Parathyroid adenoma (tissue), 2 donors: Measurements from ENCODE around the gene SPATA17.
"Not testable (repeated sequence)": the region's sequence is repeated elsewhere in the genome, so short reads cannot be mapped to it uniquely, and the experiment has no call there.

Experiments used
- H2AFZ ChIP-seq: fragments of 300-600 bp; sonication (generic); one replicate; pipeline ENCODE4 v1.7.0; 2017; ENCODE audit warnings: antibody characterized with exemption, mild to moderate bottlenecking
- H3K27ac ChIP-seq: fragments of 300-600 bp; sonication (generic); one replicate; pipeline ENCODE4 v1.7.0; 2017
- H3K27me3 ChIP-seq: fragments of 300-600 bp; sonication (generic); one replicate; pipeline ENCODE4 v1.7.0; 2017; ENCODE audit warnings: low read length; ENCODE audit not compliant: control insufficient read depth, insufficient read depth
- H3K36me3 ChIP-seq: fragments of 300-600 bp; sonication (generic); one replicate; pipeline ENCODE4 v1.7.0; 2017; ENCODE audit warnings: low read length; ENCODE audit not compliant: control insufficient read depth, insufficient read depth
- H3K4me1 ChIP-seq: fragments of 300-600 bp; sonication (generic); one replicate; pipeline ENCODE4 v1.7.0; 2017; ENCODE audit warnings: control low read depth
- H3K4me2 ChIP-seq: fragments of 300-600 bp; sonication (generic); one replicate; pipeline ENCODE4 v1.7.0; 2017; ENCODE audit warnings: low read length
- H3K4me3 ChIP-seq: fragments of 300-600 bp; sonication (generic); one replicate; pipeline ENCODE4 v1.7.0; 2017; ENCODE audit warnings: low read depth, low read length
- H3K79me2 ChIP-seq: fragments of 300-600 bp; sonication (generic); one replicate; pipeline ENCODE4 v1.7.0; 2017; ENCODE audit warnings: control low read depth
- H3K9ac ChIP-seq: fragments of 300-600 bp; sonication (generic); one replicate; pipeline ENCODE4 v1.7.0; 2017; ENCODE audit warnings: mild to moderate bottlenecking
- H3K9me3 ChIP-seq: fragments of 300-600 bp; sonication (generic); one replicate; pipeline ENCODE4 v1.7.0; 2017; ENCODE audit warnings: low read length; ENCODE audit not compliant: control insufficient read depth
- CTCF ChIP-seq: fragments of 300-600 bp; sonication (generic); IDR thresholded peaks from one replicate; pipeline ENCODE4 v1.7.0; 2017; ENCODE audit warnings: antibody characterized with exemption, mild to moderate bottlenecking
- donor health status: primary hyperparathyroidism.

Gene SPATA17, protein sequence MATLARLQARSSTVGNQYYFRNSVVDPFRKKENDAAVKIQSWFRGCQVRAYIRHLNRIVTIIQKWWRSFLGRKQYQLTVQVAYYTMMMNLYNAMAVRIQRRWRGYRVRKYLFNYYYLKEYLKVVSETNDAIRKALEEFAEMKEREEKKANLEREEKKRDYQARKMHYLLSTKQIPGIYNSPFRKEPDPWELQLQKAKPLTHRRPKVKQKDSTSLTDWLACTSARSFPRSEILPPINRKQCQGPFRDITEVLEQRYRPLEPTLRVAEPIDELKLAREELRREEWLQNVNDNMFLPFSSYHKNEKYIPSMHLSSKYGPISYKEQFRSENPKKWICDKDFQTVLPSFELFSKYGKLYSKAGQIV

GRCh38 chr1:217630711-217631591 lies at the start of gene SPATA17, which contains the start of gene GPATCH2:
Gene SPATA17 (plus strand): TSS chr1:217631344. CDS start chr1:217631379, 35 bp downstream.
Gene GPATCH2 (minus strand): TSS chr1:217631090. CDS start chr1:217630971, 119 bp downstream.
- H3K4me1 ChIP-seq: peaks cover 3% of the 10 kb centered on the region
- peak within 1 kb of the TSS; percentile 86 for H2AFZ ChIP-seq
- peak within 1 kb of the TSS; percentile 91 for H3K9ac ChIP-seq
- H3K9me3 ChIP-seq: no peaks in the 10 kb centered on the region
- no peaks in the 10 kb centered on the region for H3K36me3 ChIP-seq
- peaks cover 13% of the 10 kb centered on the region for H3K79me2 ChIP-seq
- H3K27me3 ChIP-seq: no peaks in the 10 kb centered on the region
- H3K4me2 ChIP-seq: peak within 1 kb of the TSS; percentile 75
- peak; percentile 42 for TF ChIP-seq CTCF
- H3K4me3 ChIP-seq: peak within 1 kb of the TSS; percentile 99
- peak within 1 kb of the TSS; percentile 95 for H3K27ac ChIP-seq

DNA sequence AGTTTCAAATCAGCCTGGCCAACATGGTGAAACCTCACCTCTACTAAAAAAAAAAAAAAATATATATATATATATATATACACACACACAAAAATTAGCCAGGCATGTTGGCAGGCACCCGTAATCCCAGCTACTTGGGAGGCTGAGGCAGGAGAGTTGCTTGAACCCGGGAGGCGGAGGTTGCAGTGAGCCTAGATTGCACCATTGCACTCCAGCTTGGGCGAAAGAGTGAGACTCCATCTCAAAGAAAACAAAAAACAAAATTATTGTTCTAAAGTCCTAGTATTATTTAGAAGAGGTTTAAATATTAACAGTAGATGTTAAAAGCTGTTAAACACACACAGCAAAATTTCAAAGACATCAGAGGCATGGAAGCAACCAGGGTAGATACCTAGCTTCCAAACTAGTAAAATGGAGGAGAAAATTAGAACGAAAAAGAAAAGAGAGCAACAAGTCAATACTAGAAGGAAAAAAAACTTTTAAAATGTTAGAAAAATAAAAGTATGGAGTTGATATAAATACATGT lies 46.8 kb upstream of the SPATA17 start:
- not testable (repeated sequence) for H3K36me3 ChIP-seq, H3K79me2 ChIP-seq, H3K4me3 ChIP-seq, H3K9ac ChIP-seq, H3K9me3 ChIP-seq, H3K4me1 ChIP-seq, H3K4me2 ChIP-seq, H2AFZ ChIP-seq, H3K27me3 ChIP-seq, H3K27ac ChIP-seq

- H3K4me1 ChIP-seq: no peaks in the 10 kb centered on the region
- no peak overlapping the region for H3K9ac ChIP-seq
- no peaks in the 10 kb centered on the region for H3K9me3 ChIP-seq
- no peak overlapping the region for H2AFZ ChIP-seq
- no peaks in the 10 kb centered on the region for H3K27me3 ChIP-seq
- H3K4me2 ChIP-seq: no peak overlapping the region
- H3K79me2 ChIP-seq: no peaks in the 10 kb centered on the region
- H3K4me3 ChIP-seq: no peak overlapping the region
- H3K36me3 ChIP-seq: no peaks in the 10 kb centered on the region
- H3K27ac ChIP-seq: no peak overlapping the region
- no peak for TF ChIP-seq CTCF
Measured at GRCh38 chr1:217585577-217585976, 45.6 kb upstream of the SPATA17 start.

DNA sequence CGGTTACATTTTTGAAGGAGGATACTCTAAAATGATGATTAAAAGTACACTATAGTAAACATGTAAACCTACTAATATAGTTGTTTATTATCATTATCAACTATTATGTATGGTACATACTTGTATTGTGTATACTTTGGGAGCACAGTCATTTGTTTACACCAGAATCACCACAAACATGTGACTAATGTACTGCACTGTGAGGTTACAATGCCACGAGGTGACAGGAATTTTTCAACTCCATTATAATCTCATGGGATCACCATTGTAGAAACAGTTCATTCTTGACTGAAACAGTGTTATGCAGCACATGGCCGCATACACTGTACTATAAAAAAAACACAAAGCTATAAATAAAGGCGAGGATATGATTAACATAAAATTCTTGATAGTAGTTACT lies 44.6 kb upstream of the SPATA17 start:
- Histone ChIP-seq H3K4me2 (no peak overlapping the region), H3K4me3 (no peak overlapping the region), H3K36me3 (no peaks in the 10 kb centered on the region), H3K79me2 (no peaks in the 10 kb centered on the region), H3K9ac (no peak overlapping the region), H2AFZ (no peak overlapping the region), H3K27me3 (no peaks in the 10 kb centered on the region), H3K9me3 (no peaks in the 10 kb centered on the region), H3K4me1 (no peaks in the 10 kb centered on the region), H3K27ac (no peak overlapping the region)
- TF ChIP-seq CTCF: no peak

DNA sequence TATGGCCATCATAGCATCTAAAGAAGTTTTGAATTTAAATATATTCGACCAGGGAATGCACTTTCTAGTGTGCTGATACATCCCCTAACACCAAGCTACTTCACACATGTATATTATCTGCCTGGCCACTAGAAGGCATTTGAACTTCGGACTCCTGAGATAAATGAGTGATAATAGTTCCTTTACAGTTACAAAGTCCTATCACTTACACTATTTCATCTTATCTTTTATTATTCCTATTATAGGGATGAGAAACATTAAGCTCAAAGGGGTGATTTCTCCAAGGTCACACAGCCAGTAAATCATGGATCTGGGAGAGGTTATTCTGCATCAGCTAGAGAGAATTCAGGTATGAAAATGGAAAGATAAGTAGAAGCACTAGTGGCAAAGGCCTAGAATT lies 40.5 kb upstream of the SPATA17 start:
- Histone ChIP-seq H2AFZ (no peak overlapping the region), H3K27me3 (no peaks in the 10 kb centered on the region), H3K4me3 (no peak overlapping the region), H3K9me3 (no peaks in the 10 kb centered on the region), H3K27ac (no peak overlapping the region), H3K79me2 (no peaks in the 10 kb centered on the region), H3K4me2 (no peak overlapping the region), H3K9ac (no peak overlapping the region), H3K36me3 (no peaks in the 10 kb centered on the region), H3K4me1 (no peaks in the 10 kb centered on the region)
- TF ChIP-seq CTCF: no peak
